ENCODE data around the gene TRHDE.

Gene TRHDE

DNA sequence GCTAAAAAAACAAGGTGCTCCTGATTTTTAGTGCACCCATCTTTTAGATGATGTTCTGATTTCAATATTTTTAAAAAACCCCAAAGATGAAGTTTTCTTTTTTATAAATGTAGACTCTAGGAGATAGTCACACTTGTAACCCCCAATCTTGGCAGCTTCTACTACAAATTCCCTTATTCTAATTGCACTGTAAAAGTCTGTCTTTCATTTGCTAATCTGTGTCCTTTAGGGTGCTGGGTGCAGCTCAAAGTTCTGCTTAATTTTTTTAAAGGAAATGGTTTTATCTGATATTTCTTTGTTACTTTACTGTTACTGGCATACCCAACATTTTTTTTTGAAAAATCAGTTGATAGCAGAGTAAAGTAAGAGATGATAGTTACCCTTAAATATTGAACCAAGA is 172.0 kb downstream of the TRHDE start:
- DNase-seq (ENCODE audit: low read depth): no peak

DNA sequence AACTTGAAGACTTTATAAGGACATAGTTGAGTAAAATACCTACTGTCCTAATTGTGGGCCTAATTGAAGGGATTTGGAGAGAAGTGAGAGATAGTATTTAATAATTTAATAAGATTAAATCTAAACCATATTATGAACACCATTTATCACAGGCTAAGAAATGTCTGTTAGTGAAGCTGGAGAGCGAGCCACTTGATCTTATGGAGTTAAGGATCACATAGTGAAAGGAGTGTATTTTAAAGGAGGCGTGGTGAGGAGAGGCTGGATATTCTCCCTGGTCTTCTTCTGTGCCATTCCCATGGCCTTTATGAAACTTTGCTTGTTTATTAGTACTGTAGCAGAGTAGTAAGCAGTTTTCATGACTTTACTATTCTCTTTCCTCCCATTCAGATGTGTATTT is 172.4 kb downstream of the TRHDE start:
- DNase-seq (ENCODE audit: low read depth): no peak

DNA sequence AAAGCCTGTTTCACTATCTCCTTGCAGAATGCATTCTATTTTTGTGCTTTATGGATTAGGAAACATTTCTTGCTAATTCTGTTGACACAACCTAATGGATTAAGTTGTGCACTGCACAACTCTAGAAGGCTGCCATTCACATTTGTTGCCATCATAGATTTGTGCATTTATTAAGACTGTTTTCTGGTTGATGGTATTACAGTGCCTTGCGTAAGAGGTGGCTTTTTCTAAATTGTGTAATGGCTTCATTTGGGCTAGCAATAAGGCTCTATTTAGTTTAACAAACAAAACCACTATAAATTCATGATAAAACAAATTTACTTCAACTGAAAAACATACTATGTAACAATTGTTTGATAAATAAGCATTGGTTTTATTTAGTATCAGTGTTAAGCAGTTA is 175.9 kb downstream of the TRHDE start:
- no peak for DNase-seq (ENCODE audit: low read depth)

DNA sequence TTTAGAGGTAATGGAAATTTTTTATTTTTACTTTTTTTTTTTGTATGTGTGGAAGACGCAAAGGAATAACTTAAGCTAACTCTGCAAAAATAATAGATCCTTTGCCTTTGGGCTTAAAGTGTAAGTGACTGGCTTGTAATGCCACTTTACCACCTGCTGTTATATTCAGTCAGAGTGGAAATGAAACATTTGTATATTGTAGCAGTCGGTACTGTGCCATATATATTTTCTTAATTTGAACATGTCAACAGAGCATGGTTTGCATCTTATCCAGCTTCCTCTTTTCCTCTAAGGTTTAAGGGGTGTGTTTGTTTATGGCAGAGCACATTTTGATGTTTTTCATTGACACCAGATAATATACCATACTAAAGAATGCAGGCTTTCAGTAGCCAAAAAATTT is 176.6 kb downstream of the TRHDE start:
- DNase-seq (ENCODE audit: low read depth): no peak

DNA sequence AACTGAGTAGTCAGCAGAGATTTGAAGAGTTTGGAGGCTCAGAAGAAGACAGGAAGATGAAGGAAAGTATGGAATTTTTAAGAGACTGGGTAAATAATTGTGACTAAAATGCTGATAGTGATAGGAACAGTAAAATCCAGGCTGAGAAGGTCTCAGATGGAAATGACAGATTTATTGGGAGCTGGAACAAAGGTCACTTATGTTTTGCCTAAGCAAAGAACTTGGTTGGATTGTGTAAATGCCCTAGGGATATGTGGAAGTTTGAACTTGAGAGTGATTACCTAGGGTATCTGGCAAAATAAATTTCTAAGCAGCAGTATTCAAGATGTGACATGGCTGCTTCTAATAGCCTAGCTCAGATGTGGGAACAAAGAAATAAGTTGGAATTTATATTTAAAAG is 180.9 kb downstream of the TRHDE start:
- DNase-seq (ENCODE audit: low read depth): no peak

DNA sequence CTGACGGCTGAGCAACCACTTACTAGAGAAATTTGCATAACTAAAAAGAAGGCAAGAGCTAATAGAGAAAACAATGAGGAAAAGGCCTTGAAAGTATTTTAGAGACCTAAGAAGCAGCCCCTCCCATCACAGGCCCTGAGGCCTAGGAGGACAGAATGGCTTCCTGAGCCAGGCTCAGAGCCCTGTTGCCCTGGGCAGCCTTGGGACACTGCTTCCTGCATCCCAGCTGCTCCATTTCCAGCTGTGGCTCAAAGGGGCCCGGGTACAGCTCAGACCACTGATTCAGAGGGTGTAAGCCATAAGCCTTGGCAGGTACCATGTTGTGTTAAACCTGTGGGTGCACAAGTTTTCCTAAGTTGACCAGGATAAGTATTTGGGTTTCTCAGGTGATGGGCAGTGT is 181.4 kb downstream of the TRHDE start:
- no peak for DNase-seq (ENCODE audit: low read depth)

DNA sequence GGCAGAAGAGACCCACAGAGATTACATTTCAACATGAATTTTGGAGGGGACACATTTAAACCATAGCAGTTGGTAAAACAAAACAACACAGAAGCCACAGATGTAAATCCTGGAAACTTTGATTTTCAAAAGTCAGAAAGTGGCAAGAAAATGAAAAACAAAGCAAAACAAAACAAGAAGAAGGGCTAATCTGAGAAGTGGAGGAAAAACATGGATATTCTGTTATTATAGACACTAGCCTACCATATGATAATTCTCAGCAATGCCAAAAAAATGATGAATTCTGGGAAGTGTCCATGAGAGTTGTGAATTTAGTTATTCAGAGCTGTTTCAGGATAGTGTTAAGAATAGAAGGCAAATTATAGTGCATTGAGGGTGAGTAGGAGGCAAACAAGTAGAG is 192.3 kb downstream of the TRHDE start:
- no peak for DNase-seq (ENCODE audit: low read depth)

DNA sequence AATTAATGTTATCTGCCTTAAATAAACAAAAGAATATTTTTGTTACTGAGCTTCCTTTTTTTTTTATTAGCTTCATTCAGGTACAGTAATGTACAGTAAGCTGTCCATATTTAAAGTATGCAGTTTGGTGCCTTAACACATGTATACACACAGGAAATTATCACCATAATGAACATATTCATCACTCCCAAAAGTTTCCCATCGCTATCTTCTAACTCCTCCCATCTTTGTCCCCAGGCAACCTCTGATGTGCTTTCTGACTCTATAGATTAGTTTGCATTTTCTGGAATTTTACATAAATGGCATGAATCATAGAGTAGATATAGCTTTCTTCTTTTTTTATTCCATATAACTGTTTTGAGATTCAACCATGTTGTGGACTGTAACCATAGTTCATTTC is 193.0 kb downstream of the TRHDE start:
- DNase-seq (ENCODE audit: low read depth): no peak

DNA sequence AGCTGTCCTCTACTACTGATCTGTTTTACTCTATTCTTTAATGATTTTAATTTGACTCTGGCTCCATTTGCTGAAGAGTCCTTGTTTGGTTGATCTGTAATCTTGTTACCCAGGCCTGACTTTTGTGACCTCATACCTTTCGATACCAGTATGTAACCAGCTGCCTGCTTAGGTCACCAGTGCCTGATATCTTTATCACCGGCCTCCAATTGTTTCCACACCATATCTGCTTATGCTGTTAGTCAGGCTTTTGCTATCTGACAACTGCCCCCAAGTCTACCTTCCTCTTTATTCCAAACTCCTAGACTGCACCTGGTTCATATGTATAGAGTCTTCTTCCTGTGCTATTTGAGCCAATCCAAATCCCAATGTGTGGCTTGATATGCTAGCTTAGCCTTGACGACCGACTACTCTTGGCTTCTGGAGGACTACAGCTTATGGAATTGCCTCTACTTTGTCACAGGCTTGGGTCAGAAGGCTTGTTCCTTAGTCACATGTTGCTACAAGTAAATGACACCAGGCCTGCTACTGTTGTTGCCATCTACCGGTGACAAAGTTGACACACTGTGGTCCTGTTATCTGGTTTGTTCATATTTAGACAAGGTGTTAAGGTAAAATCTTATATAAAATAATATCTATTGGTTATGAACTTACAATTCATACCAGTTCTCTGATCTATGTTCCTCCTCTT is 193.9 kb downstream of the TRHDE start:
- DNase-seq (ENCODE audit: low read depth): no peak

DNA sequence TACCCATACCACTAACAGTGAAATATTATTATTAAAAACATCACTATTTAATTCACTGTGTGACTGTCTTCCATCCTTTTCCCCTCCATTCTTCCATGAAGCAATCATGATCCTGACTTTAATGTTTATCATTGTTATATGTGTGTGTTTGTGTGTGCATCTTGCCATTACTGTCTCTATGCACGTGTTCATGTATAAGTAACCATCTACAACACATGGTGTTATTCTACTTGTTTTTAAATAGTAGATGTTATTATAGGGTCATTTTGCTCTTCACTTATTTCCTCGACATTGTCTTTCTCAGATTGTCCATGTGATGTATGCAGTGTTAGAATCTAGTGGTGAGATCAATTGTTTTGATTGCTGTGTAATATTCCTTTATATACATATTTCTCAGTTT is 195.8 kb downstream of the TRHDE start:
- DNase-seq (ENCODE audit: low read depth): no peak

DNA sequence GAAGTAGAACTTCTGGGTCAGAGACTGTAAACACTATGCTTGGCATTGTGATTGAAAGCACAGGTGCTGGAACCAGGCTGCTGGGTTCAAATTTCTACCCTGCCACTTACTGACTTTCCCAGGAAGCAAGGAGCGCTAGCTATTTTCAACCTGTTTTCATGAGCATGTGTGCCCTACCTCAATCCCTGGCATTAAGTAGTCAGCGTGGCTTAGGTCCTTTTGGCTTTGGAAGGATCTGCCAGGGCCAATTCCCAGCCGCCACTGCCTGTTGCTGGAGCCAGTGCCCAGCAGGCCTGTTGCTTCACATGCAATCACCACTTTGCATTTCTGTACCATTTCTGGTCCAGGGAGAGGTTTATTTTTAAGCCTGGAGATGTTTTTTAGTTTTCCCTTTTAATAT is 196.3 kb downstream of the TRHDE start:
- DNase-seq (ENCODE audit: low read depth): no peak

DNA sequence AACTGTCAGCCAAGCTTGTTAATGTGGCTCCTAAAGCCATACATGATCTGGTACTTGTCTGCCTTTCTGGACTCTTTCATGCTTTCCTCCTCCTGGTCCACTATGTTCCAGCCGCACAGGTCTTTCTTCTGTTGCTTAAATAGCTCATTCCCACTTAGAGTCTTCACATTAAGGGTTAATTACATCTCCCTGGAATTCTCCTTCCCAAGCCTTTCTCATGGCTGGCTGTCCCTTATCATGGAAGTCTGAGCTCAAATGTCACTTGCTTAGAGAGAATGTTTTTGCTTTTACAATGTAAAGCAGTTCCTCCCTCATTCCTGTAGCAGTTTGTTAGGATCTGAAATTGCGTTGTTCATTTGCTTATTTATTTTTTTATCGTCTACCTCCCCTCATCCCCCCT is 199.6 kb downstream of the TRHDE start:
- DNase-seq (ENCODE audit: low read depth): no peak

DNA sequence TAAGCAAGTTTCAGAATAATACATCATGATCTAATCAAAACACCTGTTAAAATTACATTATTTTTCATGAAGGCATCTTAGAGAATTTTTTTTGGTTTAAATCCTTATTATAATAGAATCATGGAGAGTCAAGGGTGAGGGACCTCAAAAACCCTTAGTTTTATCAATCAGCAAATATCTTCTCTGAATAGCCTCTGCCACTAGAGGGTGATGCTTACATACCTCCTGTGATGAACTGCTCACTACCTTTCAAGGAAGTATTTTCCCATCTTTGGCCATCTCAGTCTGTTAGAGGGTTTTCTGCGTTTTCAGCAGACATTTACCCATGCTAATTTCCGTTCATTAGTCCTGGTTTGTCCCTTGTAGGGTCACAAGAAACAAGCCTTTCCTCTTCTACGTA is 200.2 kb downstream of the TRHDE start:
- no peak for DNase-seq (ENCODE audit: low read depth)

DNA sequence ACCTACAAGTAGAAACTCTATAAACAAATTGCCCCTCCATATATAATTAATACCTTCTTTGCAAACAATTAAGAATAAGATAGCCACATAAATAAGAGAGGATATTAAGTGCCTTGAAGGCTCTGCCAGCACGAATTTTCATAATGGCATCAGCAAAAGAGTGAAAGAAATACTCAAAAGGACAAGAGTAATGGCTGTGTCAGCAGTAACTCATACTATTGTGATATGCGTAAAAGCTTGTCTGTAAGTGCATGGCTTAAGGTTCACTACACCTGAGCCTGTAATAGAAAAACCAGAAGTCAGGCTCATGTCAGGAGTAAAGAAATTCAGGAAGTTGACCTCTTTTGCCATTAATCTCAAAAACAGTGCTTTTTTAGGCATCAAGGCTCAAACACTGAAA is 204.1 kb downstream of the TRHDE start:
- DNase-seq (ENCODE audit: low read depth): no peak

DNA sequence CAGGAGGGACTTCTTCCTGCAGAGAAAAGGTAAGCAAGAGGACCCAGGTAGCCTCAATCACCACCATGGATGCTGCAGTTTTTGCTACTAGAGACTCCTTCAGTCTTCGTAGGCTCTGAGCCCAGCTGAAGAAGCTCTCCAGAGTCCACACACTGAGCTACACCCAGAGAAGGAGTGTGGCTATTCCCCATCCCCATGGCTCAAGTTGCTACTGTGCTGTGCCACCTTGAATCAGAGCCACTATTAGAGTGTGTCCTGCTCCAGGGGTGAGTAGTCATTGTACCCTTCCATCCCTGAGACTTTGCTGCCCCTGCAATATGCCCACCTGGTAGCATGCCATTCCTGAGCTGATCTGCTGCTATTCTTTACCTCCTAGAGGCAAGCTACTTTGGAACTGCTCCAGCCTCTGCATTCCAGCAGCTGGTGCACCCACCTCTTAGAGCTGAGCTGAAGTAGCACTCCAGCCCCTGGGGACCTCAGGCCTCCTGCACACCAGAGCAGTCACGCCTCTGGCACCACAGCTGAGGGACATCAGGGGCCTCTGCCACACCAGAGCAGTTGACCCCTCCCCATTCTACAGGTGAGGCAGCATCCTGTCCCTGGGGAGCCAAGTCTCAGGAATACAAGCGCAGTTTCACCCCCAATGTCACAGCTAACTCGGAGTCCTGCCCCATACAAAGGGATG is 213.0 kb downstream of the TRHDE start:
- DNase-seq (ENCODE audit: low read depth): no peak

DNA sequence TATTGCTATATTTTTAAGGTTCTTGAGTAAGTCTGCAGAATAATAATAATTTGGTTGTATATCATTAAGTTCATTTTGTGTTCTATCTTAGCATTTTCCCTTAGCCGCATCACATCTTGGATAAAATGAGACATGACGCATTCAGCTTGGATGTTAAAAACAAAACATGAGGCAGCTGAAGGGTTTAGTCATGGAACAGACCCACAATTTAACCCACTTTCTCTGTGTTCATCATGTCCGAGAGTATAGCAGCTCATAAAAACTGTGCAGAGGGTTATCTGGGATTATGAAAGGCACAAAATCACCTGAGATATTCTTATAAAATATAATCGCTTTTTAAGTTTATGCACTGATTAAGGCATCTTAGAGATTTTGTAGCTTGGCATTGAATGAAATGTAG is 219.3 kb downstream of the TRHDE start:
- no peak for DNase-seq (ENCODE audit: low read depth)

DNA sequence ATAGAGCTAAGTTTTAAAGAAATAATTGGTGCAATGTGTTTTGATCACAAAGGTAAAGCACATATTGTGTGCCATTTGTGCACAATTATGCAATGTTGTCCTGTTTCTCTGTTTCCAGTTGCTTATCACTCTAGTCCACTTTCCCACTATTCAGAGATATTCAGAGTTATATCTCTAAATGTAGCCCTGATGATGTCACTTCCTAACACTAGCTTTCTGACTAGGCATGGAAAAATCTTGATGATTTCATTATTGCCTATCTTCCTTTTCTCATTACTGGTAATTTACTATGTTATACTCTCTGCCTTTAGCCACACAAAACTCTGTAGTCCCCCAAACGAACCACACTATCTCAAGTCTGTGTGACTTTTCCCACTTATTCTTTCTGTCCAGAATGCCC is 221.2 kb downstream of the TRHDE start:
- DNase-seq (ENCODE audit: low read depth): no peak

DNA sequence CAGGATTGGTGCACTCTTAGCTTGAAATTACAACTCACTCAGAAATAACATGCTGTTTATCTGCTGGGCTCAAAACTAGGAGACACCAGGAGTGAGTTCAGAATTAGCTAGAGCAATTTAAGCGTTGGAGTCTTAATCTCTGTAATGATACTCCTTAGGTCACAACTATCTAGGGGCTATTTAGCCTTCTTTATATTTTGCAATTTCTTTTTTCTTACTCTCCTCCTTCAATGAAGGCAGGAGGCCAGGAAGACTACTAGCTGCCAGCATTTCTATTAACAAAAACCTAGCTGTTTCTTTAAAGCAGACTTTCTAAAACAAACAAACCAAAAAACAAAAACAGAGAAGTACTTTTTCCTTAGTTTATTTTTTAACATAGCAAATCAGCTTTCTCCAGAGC is 226.2 kb downstream of the TRHDE start:
- no peak for DNase-seq (ENCODE audit: low read depth)

DNA sequence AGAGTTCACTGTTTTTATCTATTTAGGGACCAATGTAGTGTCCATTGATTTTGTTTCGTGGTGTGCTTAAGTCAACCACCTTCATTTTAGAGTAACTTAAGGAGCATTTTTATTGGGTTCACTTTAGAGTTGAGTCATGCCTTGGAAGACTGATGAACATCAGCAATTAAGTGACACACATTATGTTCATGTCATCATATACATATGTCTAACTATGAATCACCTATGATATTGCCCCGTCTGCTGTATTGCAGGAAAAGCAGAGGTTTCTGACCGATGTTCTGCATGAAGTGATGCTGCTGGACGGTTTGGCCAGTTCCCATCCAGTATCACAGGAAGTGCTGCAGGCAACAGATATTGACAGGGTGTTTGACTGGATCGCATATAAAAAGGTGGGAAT is 227.1 kb downstream of the TRHDE start:
- no peak for DNase-seq (ENCODE audit: low read depth)

DNA sequence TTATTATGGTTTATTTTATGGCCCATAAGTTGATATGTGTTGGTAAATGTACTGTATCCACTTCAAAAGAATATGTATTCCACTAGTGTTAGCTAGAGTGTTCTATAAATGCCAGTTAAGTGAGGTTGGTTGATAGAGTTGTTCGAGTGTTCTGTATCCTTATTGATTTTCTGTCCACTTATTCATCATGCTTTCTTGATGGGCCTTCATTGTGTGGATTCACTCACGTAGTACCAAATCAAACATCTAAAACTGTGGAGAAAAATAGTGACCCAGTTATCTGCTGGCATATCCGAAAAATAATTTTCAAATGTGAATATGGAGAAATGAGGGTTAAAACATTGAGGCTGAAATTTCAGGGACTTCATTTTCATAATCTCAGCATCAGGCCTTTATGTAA is 230.4 kb downstream of the TRHDE start:
- DNase-seq (ENCODE audit: low read depth): no peak

DNA sequence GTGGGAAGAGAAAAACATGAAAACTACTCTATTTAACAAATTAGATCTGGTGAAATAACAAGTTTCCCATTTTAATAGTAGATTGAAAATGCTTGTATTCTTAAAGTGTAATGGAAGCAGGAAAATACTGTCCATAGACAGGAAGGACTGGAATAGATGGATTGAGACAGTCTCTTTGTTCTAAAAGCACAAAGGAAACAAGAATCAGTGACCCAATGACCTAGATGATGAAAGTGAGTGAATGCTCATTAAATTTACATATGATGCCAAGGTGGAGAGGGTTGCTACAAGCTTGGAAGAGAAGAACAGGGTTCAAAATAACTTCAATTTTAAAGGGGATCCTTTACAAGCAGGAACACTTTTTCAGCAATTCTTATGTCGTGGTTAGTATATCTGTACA is 233.1 kb downstream of the TRHDE start:
- no peak for DNase-seq (ENCODE audit: low read depth)

DNA sequence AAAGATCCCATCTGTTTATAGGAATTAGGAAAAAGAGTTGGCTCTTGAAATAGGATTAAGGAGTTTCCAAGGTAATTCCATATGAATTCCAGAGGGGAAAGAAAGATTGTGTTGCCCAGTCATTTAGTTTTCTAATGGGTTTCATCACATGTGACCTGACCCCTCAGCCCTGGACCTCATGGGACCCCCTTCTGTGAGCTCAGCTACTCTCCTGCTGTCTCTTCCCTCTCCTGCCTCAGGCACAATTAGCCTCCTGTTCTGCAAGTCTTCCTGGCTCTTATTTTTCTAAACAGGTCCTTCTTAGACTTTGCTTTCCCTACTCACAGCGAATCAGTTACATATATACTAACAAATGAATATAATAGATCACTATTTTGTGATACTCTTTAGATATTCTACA is 237.7 kb downstream of the TRHDE start:
- DNase-seq (ENCODE audit: low read depth): no peak

DNA sequence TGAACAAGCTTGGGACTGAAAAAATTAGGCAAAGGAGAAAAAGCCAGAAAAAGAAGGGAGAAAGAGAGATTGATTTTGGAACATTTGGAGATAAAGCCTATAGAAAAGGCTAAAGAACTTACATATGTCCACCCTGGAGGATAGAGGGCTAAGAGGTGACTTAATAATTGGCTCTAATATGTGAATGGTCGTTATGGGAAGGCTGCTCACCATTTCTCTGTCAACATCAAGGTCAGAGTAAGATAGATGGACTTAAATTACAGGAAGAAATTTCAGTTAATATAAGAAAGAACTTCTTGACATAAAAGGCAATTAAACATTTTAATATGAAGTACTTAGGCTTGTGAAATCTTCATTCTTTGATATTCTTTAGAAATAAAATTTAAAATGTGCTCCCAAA is 238.6 kb downstream of the TRHDE start:
- DNase-seq (ENCODE audit: low read depth): no peak

DNA sequence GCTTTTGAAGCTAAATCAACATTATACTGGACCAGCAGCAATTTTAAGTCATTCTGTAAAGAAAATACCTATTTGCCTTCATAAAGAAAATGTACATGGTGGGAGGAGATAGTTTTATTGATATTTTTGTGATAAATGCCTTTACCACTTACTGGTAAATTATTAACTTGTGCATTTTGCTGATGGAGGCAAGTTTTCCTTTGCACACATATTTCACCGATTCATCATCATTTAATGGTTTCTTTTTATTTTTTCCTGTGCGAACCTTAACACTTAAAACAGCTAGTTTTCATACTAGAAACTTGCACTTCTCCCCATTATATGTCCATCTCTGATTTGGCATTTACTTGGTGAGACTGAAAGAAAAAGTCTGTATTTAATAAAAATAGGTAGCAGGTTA is 239.3 kb downstream of the TRHDE start:
- no peak for DNase-seq (ENCODE audit: low read depth)

All from stimulated activated CD8-positive, alpha-beta memory T cell treated with anti-CD3 and anti-CD28 coated beads, Interleukin-7, amount 100 ng/mL, for 24 hours (primary cell).